MCF 10A (cell line): ENCODE data around the gene PIAS2. TPM values are rescaled to one million over a fixed set of nuclear protein-coding genes. Genes with fewer than 3 reads are reported as not detected.

Experiments
- BruUV-seq: library from RNA; stranded (reverse); fragments of 400-500 nt; replicated peaks from 2 replicates; lab custom pipeline; 2021; lab: Mats Ljungman, UMichigan
- CTCF ChIA-PET: fragments of 300-600 bp; sonication (Branson Sonifier 250); formaldehyde crosslinking; extraction: SDS; loops from one replicate; lab custom pipeline; 2021; ENCODE audit warnings: antibody characterized with exemption, inconsistent platforms; lab: Yijun Ruan, JAX
- POLR2A ChIA-PET: fragments of 300-600, 350-650 bp; sonication (Branson Sonifier 250); formaldehyde crosslinking; extraction: SDS; loops from one replicate; lab custom pipeline; 2020; ENCODE audit warnings: antibody characterized with exemption, inconsistent platforms; lab: Yijun Ruan, JAX
- DNase-seq: peaks from one replicate; pipeline ENCODE4 v3.0.0-alpha.2; 2018; ENCODE audit not compliant: unreplicated experiment
- H3K27ac Mint-ChIP-seq: one replicate; pipeline ENCODE4 v1.8.0; 2022; ENCODE audit warnings: mild to moderate bottlenecking, low read depth, mixed read lengths; ENCODE audit not compliant: unreplicated experiment
- H3K27me3 Mint-ChIP-seq: one replicate; pipeline ENCODE4 v1.8.0; 2022; ENCODE audit warnings: mixed read lengths; ENCODE audit not compliant: insufficient read depth, unreplicated experiment
- H3K36me3 Mint-ChIP-seq: one replicate; pipeline ENCODE4 v1.8.0; 2022; ENCODE audit warnings: mild to moderate bottlenecking, moderate library complexity, mixed read lengths; ENCODE audit not compliant: insufficient read depth, unreplicated experiment
- H3K4me1 Mint-ChIP-seq: one replicate; pipeline ENCODE4 v1.8.0; 2022; ENCODE audit warnings: mixed read lengths; ENCODE audit not compliant: insufficient read depth, unreplicated experiment
- H3K4me3 Mint-ChIP-seq: one replicate; pipeline ENCODE4 v1.8.0; 2022; ENCODE audit warnings: mild to moderate bottlenecking, moderate library complexity, mixed read lengths; ENCODE audit not compliant: unreplicated experiment
- H3K9me3 Mint-ChIP-seq: one replicate; pipeline ENCODE4 v1.8.0; 2022; ENCODE audit warnings: mixed read lengths; ENCODE audit not compliant: unreplicated experiment
- CTCF ChIP-seq: fragments of 200-600 bp; IDR thresholded peaks from one replicate; pipeline ENCODE4 v1.8.0; 2022; ENCODE audit warnings: antibody characterized with exemption, mild to moderate bottlenecking; ENCODE audit not compliant: unreplicated experiment
- intact Hi-C: fragments of 100-400 bp; cut with micrococcal nuclease; formaldehyde crosslinking; loops from 2 replicates; pipeline ENCODE4 v1.14.1; 2022
- total RNA-seq: library from RNA; stranded (reverse); gene quantifications from 2 replicates; pipeline ENCODE4 v1.2.3, GENCODE V29; 2022

The PIAS2 gene
- total RNA-seq, 1 experiment from 2014 or later: 28.2 TPM

DNA sequence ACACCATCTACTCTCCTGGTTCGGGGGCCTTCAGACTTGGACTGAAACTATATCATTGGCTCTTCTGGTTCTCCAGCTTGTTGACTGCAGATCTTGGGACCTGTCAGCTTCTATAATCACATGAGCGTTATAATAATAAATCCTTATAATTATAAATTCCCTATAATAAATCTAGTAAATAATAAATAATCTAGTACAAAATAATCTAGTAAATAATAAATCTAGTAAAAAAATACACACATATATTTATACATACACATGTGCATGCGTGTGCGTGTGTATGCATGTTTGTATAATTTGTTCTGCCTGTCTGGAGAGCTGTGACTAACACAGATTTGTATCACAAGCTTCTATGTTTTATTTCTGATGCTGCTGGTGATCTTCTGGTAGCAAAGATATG is 40.9 kb upstream of the PIAS2 start:
- ChIA-PET POLR2A (no interaction called here), CTCF (no interaction called here)
- TF ChIP-seq CTCF: no peak
- Mint-ChIP-seq H3K4me1 (peaks cover 1% of the 10 kb centered on the region), H3K9me3 (peaks cover 11% of the 10 kb centered on the region), H3K4me3 (no peak overlapping the region), H3K27me3 (no peaks in the 10 kb centered on the region), H3K27ac (no peak overlapping the region), H3K36me3 (peaks cover 6% of the 10 kb centered on the region)
- no TSS peak for BruUV-seq
- DNase-seq: no peak
- intact Hi-C loops: no loop called here

DNA sequence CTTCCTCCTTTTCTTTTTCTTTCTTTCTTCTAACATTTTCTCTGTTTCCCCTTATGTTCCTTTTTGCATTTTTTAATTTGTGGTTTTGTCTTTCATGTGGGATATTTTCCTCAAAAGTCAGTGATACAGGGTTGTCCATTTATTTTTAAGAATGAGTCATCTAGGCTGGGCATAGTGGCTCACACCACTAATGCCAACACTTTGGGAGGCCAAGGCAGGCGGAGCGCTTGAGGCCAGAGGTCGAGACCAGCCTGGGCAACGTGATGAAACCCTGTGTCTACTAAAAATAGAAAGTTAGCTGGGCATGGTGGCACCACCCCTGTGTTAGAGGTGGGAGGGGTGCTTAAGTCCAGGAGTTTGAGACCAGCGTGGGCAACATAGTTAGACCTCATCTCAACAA is 35.9 kb upstream of the PIAS2 start:
- no peak overlapping the region for H3K27ac Mint-ChIP-seq

DNA sequence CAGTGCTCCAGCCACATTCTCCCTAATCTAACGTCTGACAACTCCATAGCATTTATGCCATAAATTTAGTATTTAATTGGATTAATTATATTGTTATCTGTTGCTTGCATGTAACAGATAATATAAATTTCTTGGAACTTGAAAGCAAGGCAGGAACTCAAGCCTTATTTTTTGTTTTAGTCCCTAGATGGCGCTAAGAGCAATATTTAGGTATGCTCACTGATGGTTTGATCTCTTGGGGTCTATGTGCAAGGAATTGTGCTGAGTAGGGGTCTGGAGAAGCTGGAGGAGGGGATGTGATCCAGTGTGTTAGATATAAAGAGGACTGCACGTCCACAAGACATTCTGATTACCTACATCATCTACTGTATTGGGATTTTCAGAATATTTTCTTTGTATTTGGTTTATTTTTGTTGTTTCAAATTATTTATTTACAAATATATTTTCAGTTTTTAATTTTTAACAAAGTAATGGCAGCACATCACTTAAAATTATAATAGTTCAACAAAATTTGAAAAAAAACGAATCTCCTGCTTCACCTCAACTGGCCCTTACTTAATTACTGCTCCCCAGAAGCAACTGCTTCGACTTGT is 32.9 kb upstream of the PIAS2 start:
- peak; percentile 13 for DNase-seq
- TF ChIP-seq CTCF: peak; percentile 44
- CTCF ChIA-PET: interaction anchor here (0.7 to 1.9 kb wide), 4 partner anchors 10 to 13 kb away, joined by 3 to 11 read pairs (median 6); no protein-coding TSS in a partner anchor
- Mint-ChIP-seq H3K27ac (no peak overlapping the region), H3K4me3 (no peak overlapping the region), H3K4me1 (peaks cover 6% of the 10 kb centered on the region), H3K36me3 (no peaks in the 10 kb centered on the region), H3K27me3 (no peaks in the 10 kb centered on the region), H3K9me3 (no peaks in the 10 kb centered on the region)
- intact Hi-C loops: no loop called here
- BruUV-seq: no TSS peak
- POLR2A ChIA-PET: interaction anchor here (0.6 kb wide), 1 partner anchor 31 kb away, joined by 4 read pairs; no protein-coding TSS in a partner anchor

More for the DNA sequence above, 35.9 kb upstream of the PIAS2 start:
- Mint-ChIP-seq H3K27me3 (no peaks in the 10 kb centered on the region), H3K36me3 (no peaks in the 10 kb centered on the region), H3K4me3 (no peak overlapping the region), H3K4me1 (peaks cover 6% of the 10 kb centered on the region), H3K9me3 (no peaks in the 10 kb centered on the region)
- POLR2A ChIA-PET: no interaction called here
- no TSS peak for BruUV-seq
- no peak for TF ChIP-seq CTCF
- peak; percentile 9 for DNase-seq
- intact Hi-C loops: no loop called here
- CTCF ChIA-PET: no interaction called here

GRCh38 chr18:46946656-46947282 is 29.5 kb upstream of the PIAS2 start:
- H3K4me3 Mint-ChIP-seq: no peak overlapping the region
- ChIA-PET POLR2A (interaction anchor here (1.2 kb wide), 1 partner anchor 228 kb away, joined by 3 read pairs; no protein-coding TSS in a partner anchor), CTCF (no interaction called here)
- intact Hi-C loops: no loop called here
- no peak for DNase-seq
- no peaks in the 10 kb centered on the region for H3K36me3 Mint-ChIP-seq
- BruUV-seq: no TSS peak
- H3K27me3 Mint-ChIP-seq: no peaks in the 10 kb centered on the region
- H3K9me3 Mint-ChIP-seq: no peaks in the 10 kb centered on the region
- no peaks in the 10 kb centered on the region for H3K4me1 Mint-ChIP-seq
- TF ChIP-seq CTCF: no peak
- no peak overlapping the region for H3K27ac Mint-ChIP-seq
